Stimulated activated CD4-positive, alpha-beta T cell treated with anti-CD3 and anti-CD28 coated beads, Interleukin-15, amount 100 ng/mL, for 1 hour (primary cell): ENCODE data around the gene ZBTB20.
"Not testable (repeated sequence)": the region's sequence is repeated elsewhere in the genome, so short reads cannot be mapped to it uniquely, and the experiment has no call there.

Experiments used
- DNase-seq, 2 donors: peaks; one replicate each; pipeline ENCODE4 v3.0.0-alpha.2; 2020; ENCODE audit warnings: low read depth in 1 of 2, low spot score in 1 of 2

The ZBTB20 gene

DNA sequence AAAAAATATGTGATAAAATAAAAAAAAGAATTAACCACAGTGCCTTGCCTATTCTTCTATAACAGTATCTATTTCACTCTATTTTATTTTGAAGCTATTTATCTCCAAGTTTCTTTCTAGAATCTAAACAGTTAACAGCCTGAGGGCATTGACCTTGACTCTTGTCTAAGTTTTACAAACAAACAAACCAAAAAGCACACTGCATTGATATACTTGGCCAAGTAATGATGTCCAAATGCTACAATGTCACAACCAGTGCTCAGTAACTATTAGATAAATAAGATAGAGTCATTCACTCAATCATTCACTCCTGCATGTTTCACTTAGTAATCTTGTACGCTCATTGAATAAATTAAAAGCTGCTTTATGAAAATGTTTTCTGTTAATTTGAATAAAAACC lies 466.8 kb downstream of the ZBTB20 start:
- DNase-seq = no peak

DNA sequence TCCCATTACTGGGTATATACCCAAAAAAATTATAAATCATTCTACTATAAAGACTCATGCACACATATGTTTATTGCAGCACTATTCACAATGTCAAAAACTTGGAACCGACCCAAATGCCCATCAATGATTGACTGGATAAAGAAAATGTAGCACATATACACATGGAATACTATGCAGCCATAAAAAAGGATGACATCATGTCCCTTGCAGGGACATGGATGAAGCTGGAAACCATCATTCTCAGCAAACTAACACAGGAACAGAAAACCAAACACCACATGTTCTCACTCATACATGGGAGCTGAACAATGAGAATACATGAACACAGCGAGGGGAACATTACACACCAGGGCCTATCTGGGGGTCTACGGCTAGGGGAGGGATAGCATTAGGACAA lies 467.3 kb downstream of the ZBTB20 start:
- not testable (repeated sequence) for DNase-seq

DNA sequence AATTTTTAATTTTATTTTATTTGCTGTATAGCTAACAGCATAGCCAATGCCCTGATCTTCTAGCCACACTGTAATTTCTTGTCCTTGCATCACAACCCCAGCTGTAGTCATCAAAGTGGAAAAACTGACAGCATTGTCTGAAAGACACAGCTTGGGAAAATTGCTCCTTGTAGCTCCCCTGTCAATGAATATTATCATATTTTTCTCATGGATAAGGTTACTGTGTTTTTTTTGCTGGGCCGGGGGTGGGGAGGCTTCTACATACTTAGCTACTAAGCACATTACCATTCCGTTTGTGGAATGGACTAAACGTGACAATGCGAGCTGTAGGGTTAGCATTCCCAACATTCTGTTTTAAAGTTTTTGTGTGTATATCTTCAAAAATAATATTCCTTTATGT lies 472.0 kb downstream of the ZBTB20 start:
- no peak for DNase-seq

DNA sequence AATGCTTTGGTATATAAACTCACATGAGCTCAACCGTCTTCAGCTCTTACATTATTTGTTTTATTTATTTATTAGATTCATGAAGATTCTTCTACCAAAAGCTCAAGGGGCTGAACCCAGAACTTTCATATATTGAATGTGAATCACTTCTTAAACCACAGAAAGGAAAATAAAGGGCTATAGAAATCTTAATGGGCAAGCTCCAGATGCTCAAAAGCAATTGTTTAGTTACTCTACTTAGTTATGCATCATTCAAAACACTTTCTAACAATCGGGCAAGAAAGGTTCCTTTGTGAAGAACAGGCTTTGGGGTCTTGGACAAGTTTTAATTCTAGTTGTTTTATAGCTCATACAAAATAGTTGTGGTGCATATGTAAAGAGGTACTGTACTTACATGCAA lies 473.1 kb downstream of the ZBTB20 start:
- DNase-seq = no peak

DNA sequence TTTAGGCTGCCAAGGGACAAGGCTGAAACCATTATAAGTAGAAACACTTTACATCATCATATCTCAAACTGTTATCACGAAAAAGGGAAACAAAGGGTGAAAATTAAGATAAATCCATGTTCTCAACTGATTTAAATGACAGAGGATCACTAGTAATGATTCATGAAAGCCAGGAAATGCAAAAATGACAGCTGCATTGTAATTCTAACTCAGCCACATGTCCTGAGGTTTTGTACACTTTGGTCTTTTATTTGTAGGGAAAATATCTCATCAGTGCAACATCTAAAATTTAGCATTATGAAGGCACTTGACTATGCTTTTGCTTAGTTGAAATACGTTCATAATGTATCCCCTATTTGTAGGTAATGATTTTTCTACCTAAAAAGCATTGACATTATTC lies 473.6 kb downstream of the ZBTB20 start:
- no peak for DNase-seq

DNA sequence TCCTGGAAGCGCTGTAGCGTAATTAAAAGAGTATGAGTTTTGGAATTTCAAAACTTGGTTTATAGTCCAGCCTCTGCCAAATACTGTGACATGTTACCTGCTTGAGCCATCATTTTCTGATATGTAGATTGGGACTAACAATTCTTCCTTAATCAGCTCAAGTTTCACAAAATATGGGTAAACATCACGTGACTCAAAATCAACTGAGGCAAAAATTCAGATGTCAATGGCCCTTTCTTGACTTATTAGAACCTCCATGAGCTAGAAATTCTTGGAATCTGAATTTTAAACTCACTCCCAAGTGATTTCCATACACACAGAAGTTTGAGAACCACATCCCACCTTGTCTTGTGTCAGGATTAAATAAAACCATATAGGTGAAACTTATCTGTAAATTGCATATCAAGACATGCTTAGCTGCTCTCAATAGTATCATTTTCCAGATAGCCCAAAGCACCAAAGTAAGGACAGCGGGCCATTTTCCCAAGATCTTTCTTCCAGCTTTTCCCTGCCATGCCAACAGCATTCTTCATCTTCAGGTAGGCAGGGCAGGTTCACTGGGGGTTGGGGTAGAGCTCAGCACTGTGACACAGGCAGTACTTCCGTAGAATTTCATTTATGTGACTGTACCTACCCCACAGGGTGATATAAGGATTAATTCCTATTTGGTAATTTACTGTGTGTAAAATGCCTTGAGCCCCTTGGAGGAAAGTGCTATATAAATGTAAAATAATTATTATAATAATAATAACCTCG lies 474.2 kb downstream of the ZBTB20 start:
- no peak for DNase-seq

DNA sequence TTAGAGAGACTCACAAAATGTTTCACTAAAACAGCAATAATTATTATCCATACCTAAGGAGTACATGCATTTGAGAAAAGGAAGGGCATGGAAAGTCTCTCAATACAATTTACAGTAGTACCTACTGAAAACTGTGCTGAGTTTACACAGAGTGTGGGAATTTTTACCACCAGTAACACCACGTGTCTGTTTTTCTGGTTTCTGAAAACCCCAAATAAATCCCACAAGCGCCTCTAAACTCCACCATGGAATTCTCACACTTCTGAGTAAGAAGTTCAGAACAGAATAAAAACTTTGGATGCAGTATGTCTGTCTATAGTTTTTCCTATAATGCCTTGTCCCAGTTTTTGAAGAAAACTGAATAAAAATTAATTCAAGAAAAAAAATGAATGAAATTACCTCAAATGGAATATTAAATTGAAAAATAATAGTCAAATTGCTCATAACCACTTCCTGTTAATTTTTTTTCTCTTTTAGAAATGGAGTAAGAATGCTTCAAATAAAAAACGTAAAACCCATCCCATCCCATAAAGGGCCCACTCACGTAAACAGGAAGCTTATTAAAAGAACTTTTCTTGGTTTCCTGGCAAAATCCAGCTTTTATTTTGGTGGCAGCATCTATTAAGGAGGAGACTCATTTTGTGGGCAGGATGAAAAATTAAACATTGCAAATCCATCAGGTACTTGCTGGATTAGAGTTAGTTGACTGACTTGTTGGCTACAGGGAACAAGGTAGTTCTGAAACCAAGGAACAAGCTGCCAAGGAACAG lies 475.2 kb downstream of the ZBTB20 start:
- no peak for DNase-seq

DNA sequence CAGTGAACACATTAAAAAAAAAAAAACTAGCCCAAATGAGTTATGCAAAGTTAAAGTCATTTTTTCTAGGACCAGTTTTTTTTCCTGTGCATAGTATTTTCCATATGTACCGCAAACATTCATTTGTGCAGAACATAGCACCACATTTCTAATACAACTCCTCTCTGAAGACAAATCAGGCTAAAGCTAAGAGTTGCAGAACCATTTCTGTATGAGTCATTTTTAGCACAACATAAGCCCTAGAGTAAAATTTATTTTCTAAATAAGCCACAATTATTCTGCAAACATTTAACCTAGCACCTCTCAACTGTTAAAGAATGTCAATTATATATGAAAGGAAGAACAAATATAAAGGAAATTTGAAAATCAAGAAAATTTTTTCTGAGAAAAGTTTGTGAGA lies 477.5 kb downstream of the ZBTB20 start:
- DNase-seq = no peak

DNA sequence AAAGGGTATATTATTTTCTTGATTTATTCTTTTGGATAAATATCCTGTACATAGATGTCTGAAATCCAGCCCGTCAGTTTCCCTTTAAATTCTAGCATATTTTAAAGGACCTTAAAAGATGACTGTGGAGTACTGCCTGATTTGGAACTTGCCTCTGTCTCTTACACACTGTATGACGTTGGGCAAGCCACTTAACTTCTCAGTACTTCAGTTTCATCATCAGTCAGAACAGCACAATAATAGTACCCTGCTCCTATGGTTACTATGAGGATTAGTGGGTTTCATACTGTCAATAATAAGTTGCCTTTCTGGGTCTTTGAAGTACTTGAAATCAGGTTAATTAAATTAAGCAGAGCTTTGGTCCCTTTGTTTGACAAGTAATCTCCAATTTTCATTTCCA lies 479.0 kb downstream of the ZBTB20 start:
- DNase-seq = no peak

DNA sequence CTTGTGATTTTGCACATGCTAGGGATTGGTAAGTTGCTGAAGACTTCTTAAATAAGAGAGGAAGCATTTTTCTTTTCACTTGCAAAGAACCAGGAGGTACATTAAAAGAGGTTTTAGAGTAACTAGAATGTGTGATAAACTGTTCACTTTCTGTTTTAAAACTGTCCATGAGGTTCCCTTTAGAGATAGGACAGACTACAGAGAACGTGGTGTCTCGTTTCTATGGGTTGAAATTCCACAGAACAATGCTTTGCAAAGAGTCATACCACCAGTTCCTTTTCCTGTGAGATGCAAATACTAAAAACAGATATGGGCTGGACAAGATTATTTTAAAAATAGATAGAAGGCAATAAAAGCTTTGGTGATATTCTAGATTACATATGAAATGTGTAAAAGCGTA lies 480.5 kb downstream of the ZBTB20 start:
- no peak for DNase-seq

DNA sequence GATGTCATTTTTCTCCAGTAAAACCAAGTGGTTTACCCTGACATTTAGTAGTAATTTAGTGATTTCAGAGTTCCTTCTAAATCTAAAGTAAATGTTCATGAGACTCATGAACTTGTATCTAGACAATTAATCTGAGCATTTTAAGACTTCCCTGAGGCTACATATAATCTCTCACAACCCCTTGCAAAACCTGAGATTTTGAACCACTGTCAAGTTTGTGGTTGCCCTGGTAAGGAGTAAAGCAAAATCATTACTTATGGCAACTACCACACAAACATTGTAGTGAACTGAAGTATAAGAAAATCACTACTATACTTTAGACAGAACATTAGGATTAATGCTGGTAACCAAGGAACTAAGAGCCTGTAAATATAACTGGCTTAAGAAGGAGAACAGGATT lies 483.1 kb downstream of the ZBTB20 start:
- no peak for DNase-seq

DNA sequence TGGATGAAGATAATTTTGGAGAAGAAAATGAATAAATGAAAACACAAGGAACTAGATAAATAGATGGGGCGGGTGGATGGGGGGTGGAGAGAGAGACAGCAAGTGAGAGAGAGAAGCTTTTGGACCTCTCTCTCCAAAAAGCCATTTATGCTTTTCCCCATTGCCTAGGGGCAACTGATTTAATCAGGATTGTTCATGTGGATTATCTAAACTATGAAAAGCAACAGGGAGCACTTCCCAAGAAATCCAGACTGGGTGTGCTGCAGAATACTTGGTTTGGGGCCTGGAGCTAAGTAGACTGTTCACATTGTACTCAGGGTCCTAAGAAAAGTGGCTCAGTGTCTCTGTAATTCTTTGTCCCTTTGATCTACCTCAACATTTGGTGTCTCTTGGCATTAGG lies 486.3 kb downstream of the ZBTB20 start:
- DNase-seq = no peak

DNA sequence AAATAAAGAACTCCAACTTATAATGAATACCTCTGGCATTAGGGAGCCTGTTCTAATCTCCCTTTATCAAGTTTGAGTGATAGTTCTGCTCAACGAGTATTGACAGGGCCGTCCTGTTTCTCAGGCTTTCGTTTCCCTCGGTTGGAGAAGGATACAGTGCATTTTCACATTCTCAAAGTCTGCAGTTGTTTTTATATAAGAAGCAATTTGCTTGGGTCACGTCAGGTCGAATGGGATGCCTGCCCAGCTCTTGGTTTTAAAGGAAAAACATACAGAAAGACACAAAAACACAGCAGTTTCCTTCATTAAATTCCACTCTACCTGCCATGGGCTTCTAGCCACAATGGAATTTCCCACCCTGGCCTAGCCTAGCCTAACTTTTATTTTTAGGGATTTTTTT lies 487.0 kb downstream of the ZBTB20 start:
- DNase-seq = no peak

DNA sequence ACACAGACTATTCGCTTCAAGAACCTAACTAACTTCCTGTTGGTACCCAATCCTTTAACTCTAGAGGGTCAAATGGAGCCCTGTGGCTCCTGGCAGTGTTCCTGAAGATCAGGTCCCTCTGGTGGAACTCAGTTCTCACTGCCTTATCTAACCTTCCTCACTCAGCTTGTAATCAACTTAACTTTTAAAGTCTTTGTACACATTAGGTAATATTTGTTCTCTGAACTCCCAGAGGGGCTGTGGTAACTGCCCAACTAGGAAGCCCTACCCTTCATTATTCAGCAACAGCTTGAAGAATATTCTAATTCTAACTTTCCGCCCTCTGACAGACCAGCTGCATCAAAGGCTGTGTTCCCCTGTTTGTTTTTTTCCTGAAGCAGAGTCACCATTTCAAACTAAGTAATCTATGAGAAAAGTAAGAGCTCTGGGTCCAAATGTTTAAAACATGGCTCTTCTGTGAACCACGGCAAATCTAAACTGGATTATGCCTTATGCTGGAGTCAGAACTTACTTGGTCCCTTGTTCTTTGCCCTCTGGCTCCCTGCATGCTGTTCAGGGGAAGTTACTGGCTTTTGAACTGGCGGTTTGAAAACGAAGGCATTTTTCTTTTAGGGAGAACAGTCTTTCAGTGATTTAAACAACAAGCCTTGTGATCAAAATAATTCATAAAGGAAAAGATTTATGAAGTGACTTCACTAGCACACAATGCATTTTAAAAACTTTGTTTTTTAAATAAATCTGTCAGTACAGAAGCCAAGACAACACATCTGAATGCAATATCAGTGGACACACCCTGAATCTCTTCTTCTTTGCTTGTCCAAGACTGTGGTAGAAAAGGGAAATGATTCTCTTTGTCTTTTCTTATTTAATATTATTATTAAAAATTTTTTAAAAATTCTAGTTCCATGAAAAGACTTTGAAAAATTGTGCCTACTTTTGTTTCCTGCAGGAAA lies 487.7 kb downstream of the ZBTB20 start:
- DNase-seq = no peak

DNA sequence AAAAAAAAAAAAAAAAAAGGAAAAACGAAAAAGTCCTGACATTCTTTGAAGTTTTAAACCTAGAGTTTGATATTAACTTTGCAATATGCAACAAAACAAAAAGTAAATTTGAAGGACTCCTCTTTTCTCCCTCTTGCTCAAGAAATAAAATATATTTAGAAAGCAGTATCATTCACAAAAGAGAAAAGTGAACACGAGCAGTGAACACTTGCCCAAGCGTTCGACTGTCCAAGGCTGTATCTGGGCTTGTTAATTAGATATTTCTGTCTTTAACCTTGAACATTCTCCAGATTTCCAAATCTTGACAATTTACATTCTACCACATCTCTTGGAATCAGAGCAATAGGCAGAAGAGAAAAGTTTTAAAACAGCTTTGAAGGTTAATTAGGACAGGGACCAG lies 495.5 kb downstream of the ZBTB20 start:
- DNase-seq = no peak

DNA sequence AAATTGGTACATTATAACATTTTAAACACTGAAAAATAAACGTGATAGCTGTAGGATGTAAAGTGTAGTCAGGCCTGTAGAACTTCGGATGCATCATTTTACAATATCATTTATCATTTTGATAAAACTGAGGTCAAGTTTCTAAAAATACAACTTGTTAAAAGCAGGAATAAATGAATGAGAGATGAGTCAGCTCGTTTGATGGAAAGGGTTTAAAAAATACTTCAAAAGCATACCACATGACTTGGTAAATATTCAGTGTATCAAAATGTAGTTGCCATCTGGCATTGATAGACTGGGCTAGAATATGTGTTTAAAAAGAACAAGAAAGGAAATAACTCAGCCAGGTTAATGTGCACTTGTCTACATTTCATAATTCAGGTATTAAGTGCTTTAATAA lies 496.3 kb downstream of the ZBTB20 start:
- no peak for DNase-seq

DNA sequence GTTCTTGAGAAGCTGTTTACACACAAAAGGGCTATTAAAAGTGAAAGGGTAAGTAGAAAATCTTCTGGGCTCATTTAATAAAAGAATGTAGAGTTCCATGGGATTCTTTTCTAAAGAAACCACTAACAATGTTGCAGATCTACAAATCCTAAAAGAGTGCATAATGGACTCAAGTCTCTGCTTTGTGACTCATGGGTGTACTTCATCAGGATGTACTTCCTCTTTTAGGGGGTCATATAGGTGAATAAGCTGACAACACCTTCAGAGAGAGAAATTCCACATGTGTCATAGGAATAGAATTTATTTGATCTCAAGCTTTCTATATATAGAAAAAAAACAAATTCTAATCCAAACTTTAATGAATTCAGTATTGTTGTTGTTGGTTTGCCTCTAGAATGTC lies 497.8 kb downstream of the ZBTB20 start:
- no peak for DNase-seq

DNA sequence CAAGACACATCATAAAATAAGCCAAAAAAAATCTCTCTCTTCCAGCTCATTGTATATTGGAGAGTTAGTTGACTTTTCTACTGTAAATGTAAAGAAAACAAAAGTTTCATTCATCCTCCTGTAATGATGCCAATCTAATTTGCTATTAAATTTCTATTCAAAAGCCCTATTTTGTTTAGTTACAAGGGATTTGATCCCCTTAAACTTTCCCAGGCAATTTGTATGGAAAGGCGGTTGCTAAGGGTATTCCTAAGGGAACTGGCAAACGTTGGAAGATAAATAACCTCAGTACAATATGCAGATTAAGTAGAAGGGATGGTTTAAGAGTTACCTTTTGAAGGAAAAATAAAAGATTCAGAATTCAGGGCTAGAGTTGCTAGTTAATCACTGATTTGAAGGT lies 500.6 kb downstream of the ZBTB20 start:
- DNase-seq = no peak

DNA sequence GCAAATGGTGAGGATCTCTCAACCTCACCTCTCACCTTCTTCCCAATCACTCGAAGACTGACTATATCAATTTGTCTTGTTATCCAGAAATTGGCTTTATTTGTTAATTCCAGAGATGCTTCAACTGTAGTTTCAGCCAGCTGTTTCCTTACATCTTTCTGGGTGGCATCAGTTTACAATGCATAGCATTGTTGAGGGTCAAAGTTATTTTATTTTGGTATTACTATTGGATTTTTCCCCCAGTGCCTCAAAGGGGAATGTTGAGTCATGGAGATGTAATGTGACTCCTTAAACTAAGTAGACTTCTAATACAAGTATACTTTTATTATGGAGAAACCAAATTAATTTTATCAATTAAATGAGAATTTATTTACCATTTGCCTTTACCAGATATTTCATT lies 501.7 kb downstream of the ZBTB20 start:
- DNase-seq = no peak

DNA sequence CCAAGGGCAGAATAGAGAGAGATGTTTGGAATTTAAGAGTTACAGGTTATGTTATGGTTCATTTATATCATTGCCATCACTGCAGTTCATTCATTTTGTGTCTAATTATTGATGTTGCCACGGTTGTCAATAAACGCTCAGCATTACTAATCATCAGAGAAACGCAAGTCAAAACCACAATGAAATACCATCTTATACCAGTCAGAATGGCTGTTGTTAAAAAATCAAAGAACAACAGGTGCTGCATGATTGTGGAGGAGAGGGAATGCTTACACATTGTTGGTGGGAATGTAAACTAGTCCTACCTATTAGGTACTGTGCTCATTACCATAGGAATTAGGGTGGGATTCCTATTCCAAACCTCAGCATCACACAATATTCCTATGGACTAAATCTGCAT lies 502.7 kb downstream of the ZBTB20 start:
- DNase-seq = no peak

DNA sequence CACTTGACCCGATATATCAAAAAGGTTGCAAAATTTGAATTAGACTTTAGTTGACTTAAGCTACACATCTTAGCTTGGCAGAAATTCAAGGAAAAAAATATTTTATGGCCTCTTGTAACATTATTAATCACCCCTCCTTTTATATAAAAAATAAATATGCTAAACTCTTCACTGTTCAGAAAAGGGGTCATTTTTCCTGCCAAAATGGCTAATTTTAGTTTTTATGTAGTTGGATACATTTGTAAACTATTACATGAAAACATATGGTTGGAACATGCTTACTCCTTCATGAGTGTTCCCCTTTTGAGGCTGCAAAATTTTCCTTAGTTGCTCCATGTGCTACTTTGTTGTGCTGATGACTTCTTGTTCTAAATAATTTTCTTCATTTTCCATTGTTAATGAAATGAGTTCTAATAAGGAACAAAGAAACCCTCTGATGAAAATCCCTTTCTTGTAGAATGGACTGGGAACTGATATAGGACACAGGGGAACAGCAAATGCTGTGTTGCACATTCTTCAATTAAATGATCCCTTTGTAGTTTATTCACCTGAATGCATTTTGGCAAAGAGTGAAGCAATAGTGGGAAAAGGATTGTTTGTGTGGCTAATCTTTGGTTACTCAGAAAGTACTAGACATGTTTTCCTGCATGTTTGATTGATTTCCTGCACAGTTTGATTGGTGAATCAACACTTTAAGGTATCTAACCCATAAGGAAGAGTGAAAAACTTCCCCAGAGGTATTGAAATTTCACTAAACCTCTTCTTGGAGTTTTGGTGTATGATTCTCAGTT lies 503.9 kb downstream of the ZBTB20 start:
- DNase-seq = no peak
